HepG2 (cell line): ENCODE results near the gene ARHGAP26. TPM values are rescaled to one million over a fixed set of nuclear protein-coding genes. Genes with fewer than 3 reads are reported as not detected.

ENCODE experiments used
- ATAC-seq: fragments of 200-7000 bp; cut with Tn5 transposase; 3 replicates; pipeline ENCODE4 v1.9.1; 2020; ENCODE audit warnings: mild to moderate bottlenecking, moderate library complexity
- BruUV-seq: library from RNA; stranded (reverse); fragments of 400-500 nt; replicated peaks from 2 replicates; lab custom pipeline; 2021; lab: Mats Ljungman, UMichigan
- CTCF ChIA-PET: fragments of 300-600 bp; formaldehyde crosslinking; extraction: SDS; loops from one replicate; lab custom pipeline; 2021; ENCODE audit warnings: low total read pairs, inconsistent platforms, low intra/inter-chr PET ratio; lab: Yijun Ruan, JAX
- POLR2A ChIA-PET: fragments of 350-600 bp; sonication (Branson Sonifier 250); formaldehyde crosslinking; loops from one replicate; lab custom pipeline; 2020; ENCODE audit warnings: antibody characterized with exemption, inconsistent platforms; lab: Yijun Ruan, JAX
- DNase-seq: peaks from one replicate; pipeline ENCODE4 v3.0.0-alpha.2; 2015; ENCODE audit warnings: low spot score
- FAIRE-seq: peaks from 3 replicates; lab custom pipeline; 2011; peaks lifted over from hg19 to GRCh38; lab: Jason Lieb, UNC
- H2AFZ ChIP-seq: one replicate; pipeline ENCODE4 v1.6.1; 2011; ENCODE audit warnings: low read length, inconsistent platforms
- H3K27ac ChIP-seq: fragments of 300-600 bp; 3 replicates; pipeline ENCODE4 v1.8.0; 2011; ENCODE audit warnings: mixed run types, mild to moderate bottlenecking, mixed read lengths, low read length, inconsistent platforms; ENCODE audit not compliant: insufficient read depth; ENCODE audit errors: extremely low read length
- H3K27me3 ChIP-seq, 2 experiments: fragments of 200-600 bp in 1 of 2; 2 replicates in 1 of 2; 3 replicates in 1 of 2; pipeline versions ENCODE4 v1.6.0 to v1.8.0; 2011; ENCODE audit warnings: low read length in 2 of 2, mild to moderate bottlenecking in 2 of 2, moderate library complexity in 2 of 2, inconsistent platforms in 1 of 2; ENCODE audit not compliant: insufficient read depth in 2 of 2, control insufficient read depth in 1 of 2
- H3K36me3 ChIP-seq, 2 experiments: fragments of 200-600 bp in 1 of 2; replicated peaks in 1 of 2; 2 replicates in 1 of 2; 3 replicates in 1 of 2; pipeline versions ENCODE4 v1.5.1 to v1.8.0; 2011; ENCODE audit warnings: low read length in 2 of 2, inconsistent platforms in 1 of 2; ENCODE audit not compliant: insufficient read depth in 2 of 2, control insufficient read depth in 1 of 2
- H3K4me1 ChIP-seq: 2 replicates; pipeline ENCODE4 v1.5.1; 2012; ENCODE audit warnings: low read length, inconsistent platforms; ENCODE audit not compliant: insufficient read depth
- H3K4me2 ChIP-seq: 2 replicates; pipeline ENCODE4 v1.6.0; 2011; ENCODE audit warnings: low read depth, low read length, inconsistent platforms
- H3K4me3 ChIP-seq, 3 experiments: fragments of 200-600 bp in 1 of 3; sonication (generic), shearing (Covaris generic) in 1 of 3; replicated peaks in 1 of 3; 2 replicates each; pipeline ENCODE4 v1.5.1; 2011 to 2016; ENCODE audit warnings: low read length in 3 of 3, inconsistent platforms in 2 of 3, low read depth in 2 of 3, mild to moderate bottlenecking in 2 of 3, control low read depth in 1 of 3, mixed read lengths in 1 of 3; ENCODE audit not compliant: insufficient read depth in 1 of 3
- H3K79me2 ChIP-seq: one replicate; pipeline ENCODE4 v1.6.1; 2011; ENCODE audit warnings: low read length, inconsistent platforms; ENCODE audit not compliant: insufficient read depth
- H3K9ac ChIP-seq: 2 replicates; pipeline ENCODE4 v1.6.0; 2011; ENCODE audit warnings: mild to moderate bottlenecking, low read depth, low read length, inconsistent platforms; ENCODE audit not compliant: insufficient read depth
- H3K9me3 ChIP-seq: 2 replicates; pipeline ENCODE4 v1.5.1; 2012; ENCODE audit warnings: mild to moderate bottlenecking, low read length
- H4K20me1 ChIP-seq: 2 replicates; pipeline ENCODE4 v1.6.0; 2011; ENCODE audit warnings: inconsistent platforms, mild to moderate bottlenecking, low read length, moderate library complexity; ENCODE audit not compliant: insufficient read depth
- ISL2 ChIP-seq: sonication (generic); formaldehyde crosslinking; IDR thresholded peaks from 2 replicates; pipeline ENCODE4 v1.5.0; 2020; ENCODE audit warnings: missing genetic modification reagents
- NAIF1 ChIP-seq: sonication (generic); formaldehyde crosslinking; IDR thresholded peaks from 2 replicates; pipeline ENCODE4 v1.5.0; 2020; ENCODE audit warnings: mild to moderate bottlenecking, missing genetic modification reagents, borderline replicate concordance
- SALL2 ChIP-seq: sonication (generic); formaldehyde crosslinking; IDR thresholded peaks from 2 replicates; pipeline ENCODE4 v1.8.1; 2023; ENCODE audit warnings: mild to moderate bottlenecking, missing genetic modification reagents, inconsistent platforms
- SIX1 ChIP-seq: sonication (generic); formaldehyde crosslinking; IDR thresholded peaks from 2 replicates; pipeline ENCODE4 v1.4.0; 2020; ENCODE audit warnings: missing genetic modification reagents, borderline replicate concordance
- TOPORS ChIP-seq: sonication (generic); formaldehyde crosslinking; IDR thresholded peaks from 2 replicates; pipeline ENCODE4 v1.8.0; 2023; ENCODE audit warnings: mild to moderate bottlenecking, missing genetic modification reagents
- ZC3H4 ChIP-seq: sonication (generic); formaldehyde crosslinking; IDR thresholded peaks from 2 replicates; pipeline ENCODE4 v1.4.0; 2020; ENCODE audit warnings: missing genetic modification reagents, borderline replicate concordance
- ZNF24 ChIP-seq: fragments of 450-650 bp; IDR thresholded peaks from 2 replicates; pipeline ENCODE4 v1.6.1; 2017; ENCODE audit warnings: antibody characterized with exemption, mild to moderate bottlenecking
- ZNF333 ChIP-seq: sonication (generic); formaldehyde crosslinking; IDR thresholded peaks from 2 replicates; pipeline ENCODE4 v1.4.0; 2020; ENCODE audit warnings: mild to moderate bottlenecking, missing genetic modification reagents, borderline replicate concordance
- ZNF552 ChIP-seq: sonication (generic); formaldehyde crosslinking; IDR thresholded peaks from 2 replicates; pipeline ENCODE4 v1.9.0; 2022; ENCODE audit warnings: missing genetic modification reagents, mild to moderate bottlenecking, borderline replicate concordance
- WGBS: methylation state at CpG from one replicate; pipeline ENCODE4 v1.1.6; 2017; ENCODE audit warnings: low lambda C conversion rate; 5-methylcytosine and 5-hydroxymethylcytosine counted together
- in situ Hi-C: cut with HindIII; loops from 2 replicates; pipeline ENCODE4 v1.10.0; 2017; ENCODE audit warnings: low pct_unique_long_range_greater_than_20kb; ENCODE audit not compliant: extremely low pct_ligation_motif_present
- intact Hi-C: fragments of 100-400 bp; cut with micrococcal nuclease; formaldehyde crosslinking; loops from one replicate; pipeline ENCODE4 v1.10.0; 2022; ENCODE audit not compliant: unreplicated experiment
- polyA plus RNA-seq, 8 experiments: library from polyadenylated mRNA; depleted of rRNA in 3 of 8; stranded (reverse) in 7 of 8; unstranded in 1 of 8; fragments of >200 nt; fragmentation: Illumina TruSeq in 4 of 8; extraction: Trizol in 4 of 8; gene quantifications; 2 replicates each; pipeline versions ENCODE4 v1.2.1 to v1.2.3, GENCODE V29; 2011 to 2016; ENCODE audit warnings: low read depth in 4 of 8, missing spikeins in 1 of 8, mixed read lengths in 1 of 8; ENCODE audit not compliant: insufficient read depth in 1 of 8
- total RNA-seq, 5 experiments: library from RNA; depleted of rRNA; stranded (reverse); fragments of >200 nt; fragmentation: Illumina TruSeq; extraction: Trizol; gene quantifications; 2 replicates each; pipeline ENCODE4 v1.2.3, GENCODE V29; 2016; ENCODE audit warnings: low read depth in 1 of 5
- TF ChIP-seq, protein P1 (sequence below): IDR thresholded peaks from 2 replicates; pipeline ENCODE4 v1.6.1; 2016; ENCODE audit warnings: low read depth, missing genetic modification reagents, missing compliant biosample characterization
- TF ChIP-seq, protein P2 (sequence below): sonication (generic); formaldehyde crosslinking; IDR thresholded peaks from 2 replicates; pipeline ENCODE4 v1.4.0; 2020; ENCODE audit warnings: missing genetic modification reagents
- TF ChIP-seq, protein P3 (sequence below): sonication (generic); formaldehyde crosslinking; IDR thresholded peaks from 2 replicates; pipeline ENCODE4 v1.5.0; 2020; ENCODE audit warnings: mild to moderate bottlenecking, missing genetic modification reagents, borderline replicate concordance

Gene ARHGAP26
- total and polyA plus RNA-seq, 2 of the 13 experiments (the other 11 are each of a cell fraction or from before 2014, with no cell fraction given): 9.6 to 18.2 TPM

DNA sequence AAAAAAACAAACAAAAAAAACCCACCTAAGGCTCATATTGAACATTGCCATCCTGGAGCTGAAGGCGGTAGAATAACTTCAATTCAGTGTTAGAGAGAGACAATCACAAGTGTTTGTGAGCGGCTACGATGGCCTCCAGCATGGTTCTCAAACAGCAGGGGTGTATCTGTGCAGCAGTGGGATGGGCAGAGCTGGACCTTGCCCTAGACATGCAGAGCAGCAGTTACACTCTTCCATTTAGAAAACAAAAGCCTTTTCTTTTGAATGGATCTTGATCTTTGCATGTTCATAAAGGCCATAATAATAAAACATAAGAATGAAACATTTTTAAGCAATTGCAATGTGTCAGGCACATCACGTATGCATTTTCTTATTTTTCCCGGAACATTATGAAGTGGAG, 50.3 kb downstream of the ARHGAP26 start:
- DNase-seq: peak; percentile 83
- intact Hi-C loops: loop anchor here (1.0 to 2.0 kb wide), 2 partner anchors 13 to 14 kb away; no protein-coding TSS in a partner anchor
- no peaks in the 10 kb centered on the region for H3K36me3 ChIP-seq
- under 1% methylated on average over 5 of the region's 5 CpGs for WGBS
- CTCF ChIA-PET: no interaction called here
- peak; percentile 95 for ATAC-seq
- peaks cover 27% of the 10 kb centered on the region for H3K79me2 ChIP-seq
- peak overlapping the region; percentile 91 for H3K27ac ChIP-seq
- peak overlapping the region; percentile 63 for H3K9ac ChIP-seq
- no peaks in the 10 kb centered on the region for H3K9me3 ChIP-seq
- H3K27me3 ChIP-seq: no peaks in the 10 kb centered on the region
- in situ Hi-C loops: no loop called here
- no peaks in the 10 kb centered on the region for H4K20me1 ChIP-seq
- H3K4me2 ChIP-seq: peak overlapping the region; percentile 79
- no TSS peak for BruUV-seq
- H3K4me3 ChIP-seq: peak overlapping the region in 2 of 3 experiments; percentile 38 to 53; a peak in 2 of 6 replicates
- POLR2A ChIA-PET: interaction anchor here (0.7 to 5.2 kb wide), 5 partner anchors 8 to 49 kb away, joined by 3 to 54 read pairs (median 4); no protein-coding TSS in a partner anchor
- H2AFZ ChIP-seq: no peak overlapping the region
- H3K4me1 ChIP-seq: peaks cover 96% of the 10 kb centered on the region
- peak; percentile 86 for FAIRE-seq
- TF ChIP-seq SIX1 (CRISPR knock-in tag): no peak
- TF ChIP-seq ISL2: peak; percentile 33; the same call in 1 of the 2 replicates
- TF ChIP-seq, protein P1, sequence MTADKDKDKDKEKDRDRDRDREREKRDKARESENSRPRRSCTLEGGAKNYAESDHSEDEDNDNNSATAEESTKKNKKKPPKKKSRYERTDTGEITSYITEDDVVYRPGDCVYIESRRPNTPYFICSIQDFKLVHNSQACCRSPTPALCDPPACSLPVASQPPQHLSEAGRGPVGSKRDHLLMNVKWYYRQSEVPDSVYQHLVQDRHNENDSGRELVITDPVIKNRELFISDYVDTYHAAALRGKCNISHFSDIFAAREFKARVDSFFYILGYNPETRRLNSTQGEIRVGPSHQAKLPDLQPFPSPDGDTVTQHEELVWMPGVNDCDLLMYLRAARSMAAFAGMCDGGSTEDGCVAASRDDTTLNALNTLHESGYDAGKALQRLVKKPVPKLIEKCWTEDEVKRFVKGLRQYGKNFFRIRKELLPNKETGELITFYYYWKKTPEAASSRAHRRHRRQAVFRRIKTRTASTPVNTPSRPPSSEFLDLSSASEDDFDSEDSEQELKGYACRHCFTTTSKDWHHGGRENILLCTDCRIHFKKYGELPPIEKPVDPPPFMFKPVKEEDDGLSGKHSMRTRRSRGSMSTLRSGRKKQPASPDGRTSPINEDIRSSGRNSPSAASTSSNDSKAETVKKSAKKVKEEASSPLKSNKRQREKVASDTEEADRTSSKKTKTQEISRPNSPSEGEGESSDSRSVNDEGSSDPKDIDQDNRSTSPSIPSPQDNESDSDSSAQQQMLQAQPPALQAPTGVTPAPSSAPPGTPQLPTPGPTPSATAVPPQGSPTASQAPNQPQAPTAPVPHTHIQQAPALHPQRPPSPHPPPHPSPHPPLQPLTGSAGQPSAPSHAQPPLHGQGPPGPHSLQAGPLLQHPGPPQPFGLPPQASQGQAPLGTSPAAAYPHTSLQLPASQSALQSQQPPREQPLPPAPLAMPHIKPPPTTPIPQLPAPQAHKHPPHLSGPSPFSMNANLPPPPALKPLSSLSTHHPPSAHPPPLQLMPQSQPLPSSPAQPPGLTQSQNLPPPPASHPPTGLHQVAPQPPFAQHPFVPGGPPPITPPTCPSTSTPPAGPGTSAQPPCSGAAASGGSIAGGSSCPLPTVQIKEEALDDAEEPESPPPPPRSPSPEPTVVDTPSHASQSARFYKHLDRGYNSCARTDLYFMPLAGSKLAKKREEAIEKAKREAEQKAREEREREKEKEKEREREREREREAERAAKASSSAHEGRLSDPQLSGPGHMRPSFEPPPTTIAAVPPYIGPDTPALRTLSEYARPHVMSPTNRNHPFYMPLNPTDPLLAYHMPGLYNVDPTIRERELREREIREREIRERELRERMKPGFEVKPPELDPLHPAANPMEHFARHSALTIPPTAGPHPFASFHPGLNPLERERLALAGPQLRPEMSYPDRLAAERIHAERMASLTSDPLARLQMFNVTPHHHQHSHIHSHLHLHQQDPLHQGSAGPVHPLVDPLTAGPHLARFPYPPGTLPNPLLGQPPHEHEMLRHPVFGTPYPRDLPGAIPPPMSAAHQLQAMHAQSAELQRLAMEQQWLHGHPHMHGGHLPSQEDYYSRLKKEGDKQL: no peak
- TF ChIP-seq NAIF1 (CRISPR knock-in tag): no peak
- TF ChIP-seq ZC3H4 (CRISPR knock-in tag): no peak
- TF ChIP-seq, protein P2, sequence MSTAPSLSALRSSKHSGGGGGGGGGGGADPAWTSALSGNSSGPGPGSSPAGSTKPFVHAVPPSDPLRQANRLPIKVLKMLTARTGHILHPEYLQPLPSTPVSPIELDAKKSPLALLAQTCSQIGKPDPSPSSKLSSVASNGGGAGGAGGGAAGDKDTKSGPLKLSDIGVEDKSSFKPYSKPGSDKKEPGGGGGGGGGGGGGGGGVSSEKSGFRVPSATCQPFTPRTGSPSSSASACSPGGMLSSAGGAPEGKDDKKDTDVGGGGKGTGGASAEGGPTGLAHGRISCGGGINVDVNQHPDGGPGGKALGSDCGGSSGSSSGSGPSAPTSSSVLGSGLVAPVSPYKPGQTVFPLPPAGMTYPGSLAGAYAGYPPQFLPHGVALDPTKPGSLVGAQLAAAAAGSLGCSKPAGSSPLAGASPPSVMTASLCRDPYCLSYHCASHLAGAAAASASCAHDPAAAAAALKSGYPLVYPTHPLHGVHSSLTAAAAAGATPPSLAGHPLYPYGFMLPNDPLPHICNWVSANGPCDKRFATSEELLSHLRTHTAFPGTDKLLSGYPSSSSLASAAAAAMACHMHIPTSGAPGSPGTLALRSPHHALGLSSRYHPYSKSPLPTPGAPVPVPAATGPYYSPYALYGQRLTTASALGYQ (CRISPR knock-in tag): no peak
- TF ChIP-seq TOPORS: no peak
- TF ChIP-seq, protein P3, sequence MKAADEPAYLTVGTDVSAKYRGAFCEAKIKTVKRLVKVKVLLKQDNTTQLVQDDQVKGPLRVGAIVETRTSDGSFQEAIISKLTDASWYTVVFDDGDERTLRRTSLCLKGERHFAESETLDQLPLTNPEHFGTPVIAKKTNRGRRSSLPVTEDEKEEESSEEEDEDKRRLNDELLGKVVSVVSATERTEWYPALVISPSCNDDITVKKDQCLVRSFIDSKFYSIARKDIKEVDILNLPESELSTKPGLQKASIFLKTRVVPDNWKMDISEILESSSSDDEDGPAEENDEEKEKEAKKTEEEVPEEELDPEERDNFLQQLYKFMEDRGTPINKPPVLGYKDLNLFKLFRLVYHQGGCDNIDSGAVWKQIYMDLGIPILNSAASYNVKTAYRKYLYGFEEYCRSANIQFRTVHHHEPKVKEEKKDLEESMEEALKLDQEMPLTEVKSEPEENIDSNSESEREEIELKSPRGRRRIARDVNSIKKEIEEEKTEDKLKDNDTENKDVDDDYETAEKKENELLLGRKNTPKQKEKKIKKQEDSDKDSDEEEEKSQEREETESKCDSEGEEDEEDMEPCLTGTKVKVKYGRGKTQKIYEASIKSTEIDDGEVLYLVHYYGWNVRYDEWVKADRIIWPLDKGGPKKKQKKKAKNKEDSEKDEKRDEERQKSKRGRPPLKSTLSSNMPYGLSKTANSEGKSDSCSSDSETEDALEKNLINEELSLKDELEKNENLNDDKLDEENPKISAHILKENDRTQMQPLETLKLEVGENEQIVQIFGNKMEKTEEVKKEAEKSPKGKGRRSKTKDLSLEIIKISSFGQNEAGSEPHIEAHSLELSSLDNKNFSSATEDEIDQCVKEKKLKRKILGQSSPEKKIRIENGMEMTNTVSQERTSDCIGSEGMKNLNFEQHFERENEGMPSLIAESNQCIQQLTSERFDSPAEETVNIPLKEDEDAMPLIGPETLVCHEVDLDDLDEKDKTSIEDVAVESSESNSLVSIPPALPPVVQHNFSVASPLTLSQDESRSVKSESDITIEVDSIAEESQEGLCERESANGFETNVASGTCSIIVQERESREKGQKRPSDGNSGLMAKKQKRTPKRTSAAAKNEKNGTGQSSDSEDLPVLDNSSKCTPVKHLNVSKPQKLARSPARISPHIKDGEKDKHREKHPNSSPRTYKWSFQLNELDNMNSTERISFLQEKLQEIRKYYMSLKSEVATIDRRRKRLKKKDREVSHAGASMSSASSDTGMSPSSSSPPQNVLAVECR (CRISPR knock-in tag): no peak
- no peak for TF ChIP-seq ZNF552
- TF ChIP-seq ZNF24: no peak
- no peak for TF ChIP-seq SALL2
- TF ChIP-seq ZNF333: no peak
